ENCODE measurements around the gene DCLRE1B. TPM values are rescaled to one million over a fixed set of nuclear protein-coding genes. Genes with fewer than 3 reads are reported as not detected.

The DCLRE1B gene
- total and polyA plus RNA-seq, 9 of the 15 experiments (the other 6 are each of a cell fraction or from before 2014, with no cell fraction given) = 10.6 to 28.8 (median 17.2) TPM

GRCh38 chr1:113875714-113876113 lies 29.4 kb upstream of the DCLRE1B start:
- POLR2A ChIA-PET = interaction anchor here (0.6 to 1.5 kb wide), 6 partner anchors 11 to 1993 kb away, joined by 3 to 5 read pairs (median 4); no protein-coding TSS in a partner anchor
- no peak overlapping the region for H3K4me2 ChIP-seq (ENCODE audit: insufficient read depth, low read length)
- 45% methylated on average over 2 of the region's 2 CpGs for WGBS (ENCODE audit: insufficient coverage, low coverage, missing lambda C conversion rate)
- no peak overlapping the region for H3K27ac ChIP-seq (ENCODE audit: extremely low read depth, low read depth, low read length)
- H3K27me3 ChIP-seq (ENCODE audit: control insufficient read depth in 2 of 2, insufficient read depth in 2 of 2, low read length in 2 of 2) = no peaks in the 10 kb centered on the region
- FAIRE-seq = no peak
- H4K20me1 ChIP-seq (replicated peaks; ENCODE audit: control insufficient read depth, insufficient read depth, low read length) = no peaks in the 10 kb centered on the region
- H2AFZ ChIP-seq (ENCODE audit: low read depth, low read length) = no peak overlapping the region
- H3K4me1 ChIP-seq (replicated peaks in 1 of 2; ENCODE audit: control insufficient read depth in 2 of 2, insufficient read depth in 2 of 2, low read length in 2 of 2) = peaks cover 0 to 32% of the 10 kb centered on the region in 2 experiments; a peak in 4 of 5 replicates
- no peak for ATAC-seq
- no peak for DNase-seq (ENCODE audit: extremely low read depth in 1 of 4, low spot score in 3 of 4)
- CTCF ChIA-PET (ENCODE audit: low intra/inter-chr PET ratio) = no interaction called here
- H3K36me3 ChIP-seq (ENCODE audit: control insufficient read depth, insufficient read depth, low read length) = no peaks in the 10 kb centered on the region
- no peak overlapping the region for H3K4me3 ChIP-seq
- no peaks in the 10 kb centered on the region for H3K9me1 ChIP-seq (ENCODE audit: control insufficient read depth, insufficient read depth, low read length)
- H3K9me3 ChIP-seq (replicated peaks; ENCODE audit: control insufficient read depth, insufficient read depth, low read depth, low read length) = no peaks in the 10 kb centered on the region
- no peaks in the 10 kb centered on the region for H3K79me2 ChIP-seq (ENCODE audit: control insufficient read depth, insufficient read depth, low read length)
- TF ChIP-seq ZBTB1 (CRISPR knock-in tag; IDR thresholded peaks at IDR 0.05; ENCODE audit: borderline replicate concordance, low read depth) = no peak
- no peak for TF ChIP-seq NCOA2 (IDR thresholded peaks at IDR 0.05; ENCODE audit: partially characterized antibody in 2 of 2)
- TF ChIP-seq ZNF584 (CRISPR knock-in tag; IDR thresholded peaks at IDR 0.05; ENCODE audit: low read depth) = no peak
- no peak for TF ChIP-seq ZNF197 (CRISPR knock-in tag; IDR thresholded peaks at IDR 0.05; ENCODE audit: low read depth)
- no peak for TF ChIP-seq MYC (IDR thresholded peaks at IDR 0.05; ENCODE audit: low read depth, low read length)
- no peak for TF ChIP-seq MYC (CRISPR knock-in tag; IDR thresholded peaks at IDR 0.05; ENCODE audit: borderline replicate concordance, low read depth)
- no peak for TF ChIP-seq MAFG (tag; conservative IDR thresholded peaks at IDR 0.05)
- no peak for TF ChIP-seq FOXA3 (CRISPR knock-in tag; conservative IDR thresholded peaks at IDR 0.05 in 1 of 2, IDR thresholded peaks at IDR 0.05 in 1 of 2)
- no peak for TF ChIP-seq NEUROD1 (IDR thresholded peaks at IDR 0.05; ENCODE audit: borderline replicate concordance, low read depth, low read length, partially characterized antibody)
- TF ChIP-seq, protein P1, sequence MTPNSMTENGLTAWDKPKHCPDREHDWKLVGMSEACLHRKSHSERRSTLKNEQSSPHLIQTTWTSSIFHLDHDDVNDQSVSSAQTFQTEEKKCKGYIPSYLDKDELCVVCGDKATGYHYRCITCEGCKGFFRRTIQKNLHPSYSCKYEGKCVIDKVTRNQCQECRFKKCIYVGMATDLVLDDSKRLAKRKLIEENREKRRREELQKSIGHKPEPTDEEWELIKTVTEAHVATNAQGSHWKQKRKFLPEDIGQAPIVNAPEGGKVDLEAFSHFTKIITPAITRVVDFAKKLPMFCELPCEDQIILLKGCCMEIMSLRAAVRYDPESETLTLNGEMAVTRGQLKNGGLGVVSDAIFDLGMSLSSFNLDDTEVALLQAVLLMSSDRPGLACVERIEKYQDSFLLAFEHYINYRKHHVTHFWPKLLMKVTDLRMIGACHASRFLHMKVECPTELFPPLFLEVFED (CRISPR knock-in tag; conservative IDR thresholded peaks at IDR 0.05) = no peak
- no peak for TF ChIP-seq AFF4 (CRISPR knock-in tag; IDR thresholded peaks at IDR 0.05)
- no peak for TF ChIP-seq ZNF384 (IDR thresholded peaks at IDR 0.05; ENCODE audit: low read depth, low read length)
- TF ChIP-seq ZNF589 (CRISPR knock-in tag; IDR thresholded peaks at IDR 0.05; ENCODE audit: low read depth) = no peak
- no peak for TF ChIP-seq EZH2 (IDR thresholded peaks at IDR 0.05; ENCODE audit: borderline replicate concordance, low read depth, low read length)
- TF ChIP-seq, protein P2, sequence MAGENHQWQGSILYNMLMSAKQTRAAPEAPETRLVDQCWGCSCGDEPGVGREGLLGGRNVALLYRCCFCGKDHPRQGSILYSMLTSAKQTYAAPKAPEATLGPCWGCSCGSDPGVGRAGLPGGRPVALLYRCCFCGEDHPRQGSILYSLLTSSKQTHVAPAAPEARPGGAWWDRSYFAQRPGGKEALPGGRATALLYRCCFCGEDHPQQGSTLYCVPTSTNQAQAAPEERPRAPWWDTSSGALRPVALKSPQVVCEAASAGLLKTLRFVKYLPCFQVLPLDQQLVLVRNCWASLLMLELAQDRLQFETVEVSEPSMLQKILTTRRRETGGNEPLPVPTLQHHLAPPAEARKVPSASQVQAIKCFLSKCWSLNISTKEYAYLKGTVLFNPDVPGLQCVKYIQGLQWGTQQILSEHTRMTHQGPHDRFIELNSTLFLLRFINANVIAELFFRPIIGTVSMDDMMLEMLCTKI (IDR thresholded peaks at IDR 0.05; ENCODE audit: partially characterized antibody) = no peak
- no peak for TF ChIP-seq SAP30 (IDR thresholded peaks at IDR 0.05; ENCODE audit: borderline replicate concordance, insufficient read depth, low read depth, low read length, poor library complexity, severe bottlenecking)
- intact Hi-C loops (cut with micrococcal nuclease) = no loop called here
- no peak overlapping the region for H3K9ac ChIP-seq (ENCODE audit: insufficient read depth in 1 of 2, low read depth in 2 of 2, low read length in 2 of 2)
- in situ Hi-C loops (cut with MboI) = no loop called here
- BruUV-seq (replicated peaks) = no TSS peak

Measured in K562 (cell line).